Measurements from ENCODE around the gene GEMIN7. TPM values are rescaled to one million over a fixed set of nuclear protein-coding genes. Genes with fewer than 3 reads are reported as not detected.

Gene GEMIN7
- total and polyA plus RNA-seq, 2 of the 13 experiments (the other 11 are each of a cell fraction or from before 2014, with no cell fraction given), result 24.1 to 30.6 TPM

- Histone ChIP-seq H3K27me3 (ENCODE audit: control insufficient read depth in 1 of 2, insufficient read depth in 2 of 2, low read length in 2 of 2) (no peaks in the 10 kb centered on the region; a peak in 1 of 5 replicates), H3K27ac (ENCODE audit: extremely low read length, insufficient read depth, low read length) (peak within 1 kb of the TSS; percentile 98), H3K9me3 (ENCODE audit: low read length) (no peaks in the 10 kb centered on the region), H3K4me1 (ENCODE audit: insufficient read depth, low read length) (peaks cover 48% of the 10 kb centered on the region), H3K4me2 (ENCODE audit: low read depth, low read length) (peak within 1 kb of the TSS; percentile 97), H2AFZ (ENCODE audit: low read length) (peak within 1 kb of the TSS; percentile 48), H4K20me1 (ENCODE audit: insufficient read depth, low read length) (no peaks in the 10 kb centered on the region; the same call in 1 of the 2 replicates), H3K36me3 (replicated peaks in 1 of 2; ENCODE audit: control insufficient read depth in 1 of 2, insufficient read depth in 2 of 2, low read length in 2 of 2) (peaks cover 1 to 26% of the 10 kb centered on the region in 2 experiments; a peak in 3 of 5 replicates), H3K4me3 (replicated peaks in 1 of 3; ENCODE audit: insufficient read depth in 1 of 3, low read depth in 2 of 3, low read length in 3 of 3) (peak within 1 kb of the TSS; percentile 93 to 100 (median 93)), H3K9ac (ENCODE audit: insufficient read depth, low read depth, low read length) (peak within 1 kb of the TSS; percentile 95), H3K79me2 (ENCODE audit: insufficient read depth, low read length) (peaks cover 49% of the 10 kb centered on the region)
- BruUV-seq (replicated peaks), result no TSS peak
- FAIRE-seq (peak; percentile 75), ATAC-seq (peak; percentile 85), DNase-seq (ENCODE audit: low spot score) (peak; percentile 92)
- CTCF ChIA-PET (ENCODE audit: low intra/inter-chr PET ratio, low total read pairs), result interaction anchor here (0.9 kb wide), 1 partner anchor 33 kb away, joined by 4 read pairs; no protein-coding TSS in a partner anchor
- POLR2A ChIA-PET, result interaction anchor here (0.5 to 2.0 kb wide), 12 partner anchors 10 to 210 kb away, joined by 3 to 30 read pairs (median 4); partner anchors contain the start of genes BLOC1S3, CLASRP, GEMIN7 and TRAPPC6A
- in situ Hi-C loops (cut with HindIII; ENCODE audit: extremely low pct_ligation_motif_present, low pct_unique_long_range_greater_than_20kb) (no loop called here), intact Hi-C loops (cut with micrococcal nuclease; ENCODE audit: unreplicated experiment) (no loop called here)
- 2% methylated on average over 54 of the region's 103 CpGs for WGBS (ENCODE audit: low lambda C conversion rate)
- no peak for TF ChIP-seq SMAD9 (CRISPR knock-in tag; IDR thresholded peaks at IDR 0.05)
- TF ChIP-seq FOXJ3 (CRISPR knock-in tag; IDR thresholded peaks at IDR 0.05; ENCODE audit: borderline replicate concordance), result peak; percentile 40; the same call in 1 of the 2 replicates
- no peak for TF ChIP-seq MTA1 (CRISPR knock-in tag; IDR thresholded peaks at IDR 0.05; ENCODE audit: borderline replicate concordance)
- TF ChIP-seq KMT2A (CRISPR knock-in tag; IDR thresholded peaks at IDR 0.05), result peak; percentile 97
- TF ChIP-seq ZSCAN30 (CRISPR knock-in tag; IDR thresholded peaks at IDR 0.05), result 0 out of 2 replicates have a peak, but pooled peaks have one; percentile 67
- peak; percentile 83; the same call in 1 of the 2 replicates for TF ChIP-seq HOXA5 (CRISPR knock-in tag; IDR thresholded peaks at IDR 0.05)
- no peak; the same call in 1 of the 2 replicates for TF ChIP-seq HIVEP1 (CRISPR knock-in tag; IDR thresholded peaks at IDR 0.05)
- TF ChIP-seq ZNF772 (CRISPR knock-in tag; IDR thresholded peaks at IDR 0.05), result peak; percentile 44; the same call in 1 of the 2 replicates
- peak; percentile 62 for TF ChIP-seq BORCS8-MEF2B (CRISPR knock-in tag; IDR thresholded peaks at IDR 0.05)
- TF ChIP-seq XRCC5 (optimal IDR thresholded peaks at IDR 0.05; ENCODE audit: low read length), result peak; percentile 79
- no peak for TF ChIP-seq ZNF30 (CRISPR knock-in tag; IDR thresholded peaks at IDR 0.05)
- TF ChIP-seq THAP9 (CRISPR knock-in tag; IDR thresholded peaks at IDR 0.05; ENCODE audit: borderline replicate concordance), result peak; percentile 74; the same call in 1 of the 2 replicates
- TF ChIP-seq TFAP4 (IDR thresholded peaks at IDR 0.05; ENCODE audit: borderline replicate concordance, low read depth), result 0 out of 2 replicates have a peak, but pooled peaks have one; percentile 25
- no peak for TF ChIP-seq ZNF597 (CRISPR knock-in tag; IDR thresholded peaks at IDR 0.05)
- TF ChIP-seq ZSCAN31 (CRISPR knock-in tag; IDR thresholded peaks at IDR 0.05; ENCODE audit: low read depth), result peak; percentile 52; the same call in 1 of the 2 replicates
- peak; percentile 15; the same call in 1 of the 2 replicates for TF ChIP-seq HBP1 (CRISPR knock-in tag; IDR thresholded peaks at IDR 0.05; ENCODE audit: low read depth)
- peak; percentile 94 for TF ChIP-seq GATAD1 (CRISPR knock-in tag; IDR thresholded peaks at IDR 0.05)
Observed at GRCh38 chr19:45092747-45093678, 14.0 kb downstream of the GEMIN7 start, which contains the start of gene PPP1R37. PPP1R37 (plus strand) TSS chr19:45093179; CDS start chr19:45093326, 147 bp downstream.
